Type B pancreatic cell (in vitro differentiated cells): ENCODE results near the gene ARPC3. TPM values are rescaled to one million over a fixed set of nuclear protein-coding genes. Genes with fewer than 3 reads are reported as not detected.
"Not testable (repeated sequence)": the region's sequence is repeated elsewhere in the genome, so short reads cannot be mapped to it uniquely, and the experiment has no call there.

ENCODE experiments used
- DNase-seq: peaks from one replicate; pipeline ENCODE4 v3.0.0; 2021; ENCODE audit warnings: mixed read lengths; ENCODE audit not compliant: unreplicated experiment; ENCODE audit errors: extremely low spot score
- H3K27ac Mint-ChIP-seq: 2 replicates; pipeline ENCODE4 v1.8.0; 2021; ENCODE audit warnings: mild to moderate bottlenecking, mixed read lengths
- H3K27me3 Mint-ChIP-seq: 2 replicates; pipeline ENCODE4 v1.8.0; 2021; ENCODE audit warnings: mixed read lengths
- H3K36me3 Mint-ChIP-seq: 2 replicates; pipeline ENCODE4 v1.8.0; 2021; ENCODE audit warnings: mixed read lengths
- H3K4me1 Mint-ChIP-seq: one replicate; pipeline ENCODE4 v1.8.0; 2021; ENCODE audit warnings: mixed read lengths; ENCODE audit not compliant: unreplicated experiment
- H3K4me3 Mint-ChIP-seq: 2 replicates; pipeline ENCODE4 v1.8.0; 2021; ENCODE audit warnings: mild to moderate bottlenecking, mixed read lengths
- H3K9me3 Mint-ChIP-seq: 2 replicates; pipeline ENCODE4 v1.8.0; 2021; ENCODE audit warnings: mixed read lengths
- CTCF ChIP-seq: fragments of 200-600 bp; sonication (generic); conservative IDR thresholded peaks from 2 replicates; pipeline ENCODE4 v1.5.0; 2021; ENCODE audit warnings: antibody characterized with exemption, mild to moderate bottlenecking
- total RNA-seq: library from RNA; stranded (reverse); gene quantifications from 2 replicates; pipeline ENCODE4 v1.2.1, GENCODE V29; 2021; ENCODE audit warnings: low replicate concordance

ARPC3 gene
- total RNA-seq, 1 donor from 2014 or later, result 164 TPM

DNA sequence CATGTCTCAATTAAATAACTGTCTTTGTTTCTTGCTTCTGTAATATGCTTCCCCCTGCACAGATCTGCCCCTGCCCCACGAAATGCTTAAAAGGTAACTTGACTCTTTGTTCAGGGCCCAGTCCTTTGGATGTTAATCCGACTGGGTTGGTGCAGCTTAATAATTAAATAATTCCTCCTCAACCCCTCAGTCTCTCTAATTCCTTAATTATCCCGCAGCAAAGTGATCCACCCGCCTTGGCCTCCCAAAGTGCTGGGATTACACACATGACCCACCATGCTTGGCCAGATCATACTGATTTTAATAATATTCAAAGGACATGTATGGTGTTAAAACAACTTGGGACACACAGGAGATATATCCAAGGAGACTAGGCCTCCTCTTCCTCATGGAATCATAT is 28.4 kb downstream of the ARPC3 start:
- TF ChIP-seq CTCF, result no peak
- Mint-ChIP-seq H3K9me3 (no peaks in the 10 kb centered on the region), H3K27ac (no peak overlapping the region), H3K27me3 (no peaks in the 10 kb centered on the region), H3K4me3 (no peak overlapping the region), H3K36me3 (no peaks in the 10 kb centered on the region), H3K4me1 (peaks cover 13% of the 10 kb centered on the region)
- DNase-seq, result no peak

DNA sequence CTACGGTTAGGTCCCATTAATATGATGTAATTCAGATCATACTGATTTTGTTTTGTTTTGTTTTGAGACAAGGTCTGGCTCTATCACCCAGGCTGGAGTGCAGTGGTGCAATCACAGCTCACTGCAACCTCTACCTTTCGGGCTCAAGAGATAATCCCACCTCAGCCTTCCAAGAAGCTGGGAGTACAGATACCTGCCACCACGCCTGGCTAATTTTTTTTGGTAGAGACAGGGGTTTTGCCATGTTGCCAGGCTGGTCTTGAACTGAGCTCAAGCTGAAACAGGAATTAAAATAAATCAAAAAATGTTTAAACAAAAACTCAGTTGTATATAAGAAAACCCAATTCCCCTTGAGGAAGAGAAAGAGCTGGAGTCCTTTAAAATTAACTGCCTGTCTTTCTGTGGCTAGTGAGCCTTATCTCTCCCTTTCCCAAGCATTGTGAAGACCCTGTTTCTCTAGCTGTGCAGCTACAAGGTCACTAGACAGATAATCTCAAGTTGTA is 28.9 kb downstream of the ARPC3 start:
- no peak for TF ChIP-seq CTCF

DNA sequence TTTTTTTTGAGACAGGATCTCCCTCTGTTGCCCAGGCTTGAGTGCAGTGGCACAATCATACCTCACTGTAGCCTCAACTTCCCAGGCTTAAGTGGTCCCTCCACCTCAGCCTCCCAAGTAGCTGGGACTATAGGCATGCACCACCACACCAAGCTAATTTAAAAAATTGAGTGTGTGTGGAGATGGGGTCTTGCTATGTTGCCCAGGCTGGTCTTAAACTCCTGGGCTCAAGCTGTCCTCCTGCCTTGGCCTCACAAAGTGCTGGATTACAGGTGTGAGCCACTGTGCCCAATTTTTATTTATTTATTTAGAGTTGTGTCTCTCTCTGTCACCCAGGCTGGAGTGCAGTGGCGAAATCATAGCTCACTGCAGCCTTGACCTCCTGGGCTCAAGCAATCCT is 29.5 kb downstream of the ARPC3 start:
- DNase-seq, H3K27ac Mint-ChIP-seq, H3K36me3 Mint-ChIP-seq, H3K9me3 Mint-ChIP-seq, H3K4me3 Mint-ChIP-seq, H3K27me3 Mint-ChIP-seq: not testable (repeated sequence)
- H3K4me1 Mint-ChIP-seq, result peaks cover 13% of the 10 kb centered on the region

More for the DNA sequence above, 28.9 kb downstream of the ARPC3 start:
- Mint-ChIP-seq H3K27me3 (no peaks in the 10 kb centered on the region), H3K4me3 (no peak overlapping the region), H3K9me3 (no peaks in the 10 kb centered on the region), H3K4me1 (peaks cover 13% of the 10 kb centered on the region), H3K27ac (no peak overlapping the region), H3K36me3 (no peaks in the 10 kb centered on the region)
- no peak for DNase-seq

GRCh38 chr12:110417113-110417512 is 33.0 kb downstream of the ARPC3 start:
- not testable (repeated sequence) for H3K9me3 Mint-ChIP-seq, H3K4me3 Mint-ChIP-seq, H3K27ac Mint-ChIP-seq, H3K27me3 Mint-ChIP-seq, DNase-seq, H3K36me3 Mint-ChIP-seq
- H3K4me1 Mint-ChIP-seq, result peaks cover 13% of the 10 kb centered on the region

- not testable (repeated sequence) for H3K9me3 Mint-ChIP-seq, DNase-seq, H3K4me3 Mint-ChIP-seq, H3K27ac Mint-ChIP-seq, H3K36me3 Mint-ChIP-seq, H3K4me1 Mint-ChIP-seq
- H3K27me3 Mint-ChIP-seq, result peaks cover 15% of the 10 kb centered on the region
These were observed 40.1 kb downstream of the ARPC3 start for GRCh38 chr12:110410086-110410485.

GRCh38 chr12:110405126-110405662 is 44.9 kb downstream of the ARPC3 start:
- not testable (repeated sequence) for H3K27ac Mint-ChIP-seq, H3K4me3 Mint-ChIP-seq, H3K4me1 Mint-ChIP-seq, H3K9me3 Mint-ChIP-seq, DNase-seq
- H3K36me3 Mint-ChIP-seq, result peaks cover 13% of the 10 kb centered on the region
- peaks cover 10% of the 10 kb centered on the region for H3K27me3 Mint-ChIP-seq

DNA sequence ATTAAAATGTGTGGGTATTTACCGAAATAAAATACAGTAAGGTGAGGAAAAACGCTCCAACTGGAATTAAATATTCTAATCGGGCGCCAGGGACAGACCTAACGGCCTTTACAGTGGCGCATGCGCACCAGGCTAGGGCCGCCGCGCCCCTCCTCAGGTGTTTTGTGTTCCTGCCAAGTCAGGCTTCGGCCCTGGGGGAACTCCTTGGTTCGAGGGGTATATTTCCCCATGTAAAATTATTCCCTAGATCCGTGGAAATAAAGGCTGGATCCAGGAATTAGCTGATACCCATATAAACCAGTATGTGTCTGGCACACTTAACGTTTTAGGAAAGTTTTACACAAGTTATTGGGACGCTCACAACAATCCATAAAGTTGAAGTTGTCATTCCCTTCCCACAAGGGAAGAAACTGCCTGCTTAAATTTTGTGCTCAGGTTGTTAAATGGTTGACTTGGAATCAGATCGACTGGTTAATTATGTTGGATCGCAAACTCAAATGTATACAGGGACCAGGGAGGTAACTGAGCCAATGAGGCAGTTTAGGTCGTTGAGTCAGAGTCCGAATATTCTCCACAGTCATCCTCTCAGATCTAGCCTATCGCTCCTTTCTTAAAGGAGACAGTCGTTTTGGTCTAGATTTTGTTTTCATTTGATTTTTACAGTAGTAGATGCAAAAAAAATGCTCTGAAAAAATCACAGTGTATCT is 46.0 kb downstream of the ARPC3 start:
- Mint-ChIP-seq H3K36me3 (peaks cover 16% of the 10 kb centered on the region), H3K4me3 (peak overlapping the region; percentile 100), H3K27ac (peak overlapping the region; percentile 100), H3K4me1 (peaks cover 9% of the 10 kb centered on the region), H3K9me3 (no peaks in the 10 kb centered on the region), H3K27me3 (peaks cover under 1% of the 10 kb centered on the region)
- DNase-seq, result peak; percentile 79
- TF ChIP-seq CTCF, result no peak
